NCI-H1417 treated with DMSO at 0.1 percent for 48 hours (cell line): Measurements from ENCODE around the gene ALDH1A2.
"Not testable (repeated sequence)": the region's sequence is repeated elsewhere in the genome, so short reads cannot be mapped to it uniquely, and the experiment has no call there.

ENCODE experiments used
- DNase-seq: peaks from one replicate; lab custom pipeline; 2025; lab: John Stamatoyannopoulos, UW

ALDH1A2 gene

DNA sequence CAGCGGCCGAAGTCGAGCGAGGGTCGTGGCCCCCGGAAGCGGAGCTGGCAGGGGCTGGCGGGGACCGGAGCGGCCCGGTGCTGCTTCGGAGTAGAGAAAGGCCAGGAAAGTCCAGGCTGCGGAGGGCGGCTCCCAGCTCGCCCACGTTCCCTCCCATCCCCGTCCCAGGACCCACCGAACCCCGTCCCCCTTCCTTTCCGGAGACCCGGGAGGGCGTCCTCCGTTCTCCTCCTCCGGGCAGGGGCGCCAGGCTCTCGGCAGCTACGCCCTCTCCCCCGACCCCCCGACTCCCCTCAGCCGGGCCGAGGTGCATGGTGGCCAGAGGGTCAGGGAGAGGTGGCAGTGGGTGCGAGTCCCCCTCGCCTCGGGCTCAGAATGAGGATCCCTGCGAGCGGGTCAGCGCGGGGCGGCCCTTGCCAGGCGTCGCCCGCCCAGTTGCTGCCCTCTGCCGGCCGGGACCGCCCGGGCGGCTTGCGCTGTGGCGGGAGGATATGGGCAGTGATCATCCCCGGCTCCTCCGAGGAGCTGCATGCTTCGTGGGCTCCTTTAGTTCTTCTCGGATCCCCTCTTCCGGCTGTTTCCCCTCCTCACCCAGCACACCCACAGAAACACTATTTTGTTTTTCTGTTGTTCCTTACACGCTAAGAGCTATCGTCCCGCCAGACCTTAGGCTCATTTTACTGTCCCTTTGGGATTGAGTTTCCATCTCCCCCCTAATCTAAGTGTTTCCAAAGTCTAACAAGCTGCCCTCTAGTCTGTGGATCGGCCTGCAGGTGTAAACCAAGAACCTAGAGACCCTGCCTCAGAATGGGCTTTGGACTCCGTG, 744 bp upstream of the ALDH1A2 start:
- no peak for DNase-seq

DNA sequence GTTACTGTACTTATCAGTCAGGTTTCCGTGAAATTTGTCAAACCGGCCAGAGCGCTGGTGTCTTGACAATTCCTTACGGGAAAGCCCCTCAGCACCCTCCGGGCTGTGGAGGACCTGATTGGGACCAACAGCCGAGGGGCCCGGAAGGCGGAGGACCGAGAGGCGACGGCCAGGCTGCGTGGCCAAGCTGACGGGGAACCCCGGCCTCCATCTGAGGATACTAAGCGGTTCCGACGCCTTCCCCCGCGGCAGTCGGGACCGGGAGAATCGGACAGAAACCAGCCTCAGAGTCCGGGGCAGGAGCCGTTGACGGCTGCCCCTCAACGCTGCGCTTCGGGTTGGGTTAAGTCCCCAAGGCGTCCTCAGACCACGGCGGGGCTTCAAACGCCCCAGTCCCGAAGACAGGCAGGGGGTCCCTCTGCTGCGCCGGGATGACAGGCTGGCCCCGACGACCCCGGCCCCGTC, 499 bp downstream of the ALDH1A2 start:
- no peak for DNase-seq

DNA sequence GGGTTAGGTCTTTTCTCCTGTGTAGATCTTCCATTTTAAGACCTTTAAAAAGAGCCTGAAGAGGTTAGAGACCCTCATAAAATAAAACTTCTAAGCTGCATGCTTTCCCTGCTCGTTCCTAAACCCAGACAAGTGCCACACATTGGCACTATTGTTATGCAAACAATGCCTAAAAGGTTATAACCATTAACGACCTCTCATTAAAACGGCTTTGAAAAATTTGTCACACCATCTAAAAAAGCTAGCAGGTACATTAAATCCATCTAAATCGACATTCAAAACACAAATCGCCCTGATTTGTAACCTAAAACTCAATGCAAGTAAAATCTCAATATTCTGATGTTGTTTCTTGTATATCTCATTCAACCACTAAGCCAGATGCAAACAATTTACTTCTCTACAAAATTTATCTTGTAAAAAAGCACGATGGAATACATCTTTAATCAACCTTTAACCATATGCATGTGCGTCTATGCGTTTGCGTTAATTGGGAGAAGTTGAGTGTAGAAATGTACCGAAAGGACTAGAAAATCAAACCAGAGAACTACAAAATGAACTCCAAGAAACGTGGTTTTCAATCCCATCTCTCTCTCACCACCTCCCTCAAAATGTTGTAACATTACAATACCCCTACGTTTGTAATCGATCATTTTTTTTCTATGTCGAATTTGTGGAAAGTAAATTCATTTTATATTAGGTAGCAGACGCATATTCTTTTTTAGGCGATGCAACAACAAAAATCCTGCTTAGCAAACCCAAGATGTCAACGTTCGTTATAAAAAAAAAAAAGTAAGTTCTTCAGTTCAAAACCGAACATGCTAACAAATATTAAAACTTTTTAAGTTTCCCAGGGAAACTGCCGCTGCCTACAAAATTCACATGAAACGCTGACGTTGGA, 1.2 kb downstream of the ALDH1A2 start:
- DNase-seq = no peak

DNA sequence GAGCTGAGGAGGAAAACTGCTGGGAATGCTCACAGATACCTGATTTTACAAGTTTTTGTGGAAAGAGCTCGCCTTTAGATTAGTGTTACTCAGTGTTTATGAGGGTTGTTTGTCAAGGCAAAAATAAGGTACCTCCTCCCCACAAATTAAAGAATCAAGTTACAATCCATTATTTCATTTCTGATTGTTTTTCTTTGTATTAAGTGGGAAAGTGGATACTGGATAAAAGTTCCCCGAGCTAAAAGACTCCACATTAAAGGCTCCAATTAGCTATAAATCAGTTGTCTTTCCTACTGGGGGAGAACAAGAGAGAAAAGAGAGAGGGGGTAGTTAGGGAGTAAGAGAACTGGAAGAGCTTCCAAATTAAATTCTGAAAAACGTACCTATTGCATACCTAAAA, 1.9 kb downstream of the ALDH1A2 start:
- DNase-seq = no peak

DNA sequence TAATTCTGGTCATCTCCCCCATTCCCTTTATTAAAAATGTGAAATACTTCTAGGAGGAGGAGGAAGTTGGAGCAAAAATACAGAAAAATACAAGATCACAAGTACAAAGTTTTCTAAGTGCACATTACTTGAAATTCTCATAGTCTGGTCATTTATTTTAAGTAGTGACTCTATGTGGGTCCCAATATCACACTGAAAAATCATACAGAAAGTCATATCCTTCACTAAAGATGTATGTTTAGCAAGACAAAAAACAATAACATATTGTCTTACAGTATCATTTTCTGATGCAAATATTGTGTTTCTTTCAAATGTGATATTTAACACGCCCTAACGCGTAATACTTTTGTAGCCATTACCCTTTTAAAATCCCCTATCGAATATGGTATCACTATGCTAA, 2.5 kb downstream of the ALDH1A2 start:
- DNase-seq = no peak

DNA sequence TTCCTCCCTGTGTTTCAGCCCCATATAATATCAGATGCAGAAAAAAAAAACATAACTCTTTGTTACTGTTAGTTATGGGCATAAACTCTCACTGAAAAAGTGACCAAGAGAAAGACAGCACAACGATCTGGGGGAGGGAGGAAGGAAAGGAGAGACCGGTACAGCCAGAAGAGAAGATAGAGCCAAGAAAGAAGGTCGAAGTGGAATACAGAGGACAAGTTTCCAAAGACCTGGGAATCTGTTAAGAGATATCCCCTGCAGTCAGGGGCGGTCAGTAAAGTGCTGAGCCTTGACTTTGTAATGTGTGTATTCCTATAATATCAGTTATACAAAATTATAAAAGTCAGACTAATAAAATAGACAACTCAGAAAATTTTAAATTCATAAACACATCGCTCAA, 3.3 kb downstream of the ALDH1A2 start:
- no peak for DNase-seq

DNA sequence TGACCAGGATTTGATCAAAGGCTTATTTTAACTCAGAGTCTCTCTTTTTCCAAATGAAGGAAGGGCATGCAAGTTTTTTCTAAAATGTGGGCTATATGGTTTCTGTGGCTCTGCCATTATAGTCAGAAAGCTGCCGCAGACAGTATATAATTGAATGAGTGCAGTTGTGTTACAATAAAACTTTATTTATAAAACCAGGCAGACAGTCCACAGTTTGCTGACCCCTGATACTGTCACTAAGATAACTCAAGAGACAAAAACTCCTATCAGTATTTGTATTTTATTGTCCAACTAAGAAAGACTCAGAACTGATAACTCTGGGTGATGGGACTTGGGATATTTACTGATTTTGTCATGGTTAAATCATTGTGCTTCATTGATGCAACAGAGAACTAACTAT, 4.9 kb downstream of the ALDH1A2 start:
- DNase-seq = no peak

DNA sequence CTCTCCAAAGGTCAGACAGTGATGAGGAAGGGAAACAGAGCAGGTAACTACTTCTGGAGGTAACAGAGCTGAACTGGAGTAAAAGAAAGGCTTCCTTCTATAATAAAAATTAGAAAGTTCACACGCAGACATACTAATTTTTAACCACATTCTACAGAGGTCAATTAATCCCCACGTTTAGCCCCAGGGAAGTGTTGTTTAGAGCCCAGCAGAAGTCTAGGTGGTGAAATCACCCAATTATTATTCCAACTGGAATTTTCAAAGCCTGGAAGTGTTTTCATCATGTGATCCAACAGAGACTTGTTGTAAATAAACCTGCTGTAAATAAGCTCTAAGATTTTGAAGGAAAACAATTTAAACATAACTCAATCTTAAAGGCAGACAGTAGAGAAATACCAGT, 6.8 kb downstream of the ALDH1A2 start:
- DNase-seq = no peak

DNA sequence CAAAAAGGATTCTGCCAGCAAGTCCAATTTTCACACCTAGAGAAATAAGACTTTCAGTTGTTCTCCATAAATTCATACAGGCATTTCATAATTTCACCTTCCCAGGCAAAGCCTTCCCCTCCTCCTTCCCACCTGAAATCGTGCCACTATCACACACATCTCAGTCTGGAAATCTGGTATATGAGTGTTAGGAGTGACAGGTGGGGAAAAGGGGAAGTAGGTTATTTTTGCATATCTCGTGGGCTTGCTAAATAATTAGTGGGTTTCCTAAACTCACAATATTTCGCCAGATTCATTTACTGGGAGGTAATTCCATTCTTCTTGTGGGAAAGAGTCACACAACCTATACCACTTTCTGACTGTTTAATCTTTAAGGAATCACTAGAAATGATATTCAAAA, 7.4 kb downstream of the ALDH1A2 start:
- DNase-seq = no peak

DNA sequence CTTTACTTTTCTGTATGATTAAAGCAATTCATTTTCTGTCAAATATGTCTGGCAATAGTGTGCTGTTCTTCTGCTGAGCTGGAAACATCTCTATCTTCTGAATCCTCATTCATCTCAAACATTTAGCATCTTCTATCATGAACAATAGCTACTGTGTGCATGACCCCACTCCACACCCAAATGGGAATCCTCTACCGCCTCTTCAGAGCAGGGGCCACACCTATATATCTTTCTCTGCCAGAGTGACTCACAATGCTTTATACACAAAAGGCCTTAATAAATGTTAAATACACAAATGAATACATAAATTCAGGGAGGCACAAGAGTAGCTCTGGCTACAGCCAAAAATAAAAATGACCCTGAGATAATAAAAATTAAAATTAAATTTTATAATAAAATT, 8.0 kb downstream of the ALDH1A2 start:
- DNase-seq = no peak

DNA sequence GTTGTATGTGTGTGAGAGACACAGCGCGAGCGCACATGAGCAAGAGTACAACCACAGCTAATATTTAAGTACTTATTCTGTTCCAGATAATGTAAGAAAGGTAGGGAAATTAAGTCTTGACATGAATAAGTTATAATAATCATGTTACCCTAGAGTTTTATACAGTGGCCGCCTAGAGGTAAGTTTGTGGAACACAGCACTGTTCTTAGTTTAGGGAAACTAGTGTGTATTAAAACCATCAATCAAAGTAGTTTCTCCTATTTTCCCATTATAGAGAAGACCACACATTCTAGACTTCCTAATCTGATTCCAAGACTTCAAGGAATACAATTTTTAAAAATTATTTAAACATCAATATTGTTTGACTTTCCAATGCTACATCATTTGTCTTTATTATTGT, 9.5 kb downstream of the ALDH1A2 start:
- DNase-seq = no peak

DNA sequence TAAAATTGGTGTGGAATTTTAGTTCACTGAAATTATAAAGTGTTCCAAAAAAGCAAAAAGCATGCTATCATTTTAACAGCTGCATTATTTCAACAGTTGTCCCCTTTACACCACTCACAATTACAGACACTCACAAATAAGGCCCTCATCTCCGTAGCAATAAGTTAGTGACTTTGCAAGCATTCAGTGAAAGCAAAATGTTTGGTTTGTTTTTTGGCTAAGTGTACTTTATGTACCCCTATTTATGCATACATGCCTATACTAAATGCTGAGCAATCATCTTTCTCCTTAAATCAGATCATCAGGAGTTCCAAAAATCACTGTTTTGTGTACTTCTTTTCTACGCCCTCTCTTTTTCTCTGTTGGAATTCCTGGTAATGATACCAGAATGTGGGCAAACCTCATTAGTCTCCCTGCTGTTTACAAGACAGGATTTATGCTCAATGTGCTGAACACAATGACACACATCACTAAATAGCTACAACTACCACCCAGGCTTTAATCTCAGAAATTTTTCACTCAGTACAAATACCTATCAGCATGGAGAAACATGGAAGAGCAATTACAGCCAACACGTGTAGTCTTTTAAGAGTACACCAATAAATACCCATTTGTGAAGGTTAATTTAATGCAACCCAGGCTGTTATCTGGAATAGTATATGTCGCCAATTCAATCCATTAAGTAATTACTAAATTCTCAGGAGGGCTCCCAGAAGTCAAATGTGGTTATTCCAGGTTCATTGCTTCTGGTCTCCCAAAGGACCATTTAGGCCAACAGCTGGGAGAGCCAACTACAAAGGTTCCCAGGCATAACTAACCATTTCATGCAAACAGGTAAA, 12.0 kb downstream of the ALDH1A2 start:
- peak; percentile 26 for DNase-seq

DNA sequence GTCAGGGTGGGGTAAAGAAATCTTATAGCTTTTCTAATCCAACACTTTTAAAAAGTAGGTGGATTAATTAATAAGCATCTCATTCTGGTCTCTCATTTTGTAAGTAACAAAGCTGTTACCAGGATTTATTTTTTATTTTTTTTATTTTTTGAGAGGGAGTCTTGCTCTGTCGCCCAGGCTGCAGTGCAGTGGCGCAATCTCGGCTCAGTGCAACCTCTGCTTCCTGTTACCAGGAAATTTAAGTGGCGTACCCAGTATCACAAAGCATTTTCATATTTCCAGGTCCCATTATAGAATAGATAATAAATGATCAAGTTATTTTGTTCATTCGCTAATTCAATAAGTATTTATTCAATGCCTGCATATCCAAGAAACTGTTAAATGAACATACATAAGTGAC, 13.2 kb downstream of the ALDH1A2 start:
- DNase-seq = no peak

DNA sequence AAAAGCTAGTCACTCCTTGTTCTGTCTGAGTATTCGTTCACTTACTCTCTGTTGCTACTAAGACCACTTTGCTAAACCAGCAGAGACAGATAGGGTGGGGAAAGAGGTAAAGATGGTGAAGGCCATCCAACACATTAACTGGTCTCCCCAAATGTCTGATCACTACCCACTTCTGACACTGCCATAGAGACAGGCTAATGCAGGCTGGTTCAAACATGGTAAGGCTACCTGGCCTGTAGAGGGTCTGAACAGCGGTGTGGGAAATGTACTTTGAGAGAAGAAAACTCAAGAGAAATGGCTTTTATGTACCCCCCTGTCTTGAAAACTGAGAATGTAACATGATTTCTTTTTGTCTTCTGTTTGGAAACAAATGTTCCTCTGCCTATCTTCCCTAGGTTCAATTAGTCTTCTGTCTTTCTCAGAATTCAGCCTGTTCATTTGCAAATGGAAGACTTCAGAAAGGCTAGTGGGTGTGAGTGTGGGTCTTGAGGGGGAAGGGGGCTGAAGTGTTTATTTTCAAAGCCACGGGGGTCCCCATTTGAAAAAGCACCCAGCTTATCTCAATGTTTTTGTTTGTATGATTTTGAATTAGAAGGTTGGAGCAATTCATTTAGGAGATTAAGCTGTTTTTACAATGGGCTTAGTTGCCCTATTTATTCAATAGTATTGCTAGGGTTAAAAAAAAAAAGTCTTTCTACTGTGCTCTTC, 15.8 kb downstream of the ALDH1A2 start:
- no peak for DNase-seq

DNA sequence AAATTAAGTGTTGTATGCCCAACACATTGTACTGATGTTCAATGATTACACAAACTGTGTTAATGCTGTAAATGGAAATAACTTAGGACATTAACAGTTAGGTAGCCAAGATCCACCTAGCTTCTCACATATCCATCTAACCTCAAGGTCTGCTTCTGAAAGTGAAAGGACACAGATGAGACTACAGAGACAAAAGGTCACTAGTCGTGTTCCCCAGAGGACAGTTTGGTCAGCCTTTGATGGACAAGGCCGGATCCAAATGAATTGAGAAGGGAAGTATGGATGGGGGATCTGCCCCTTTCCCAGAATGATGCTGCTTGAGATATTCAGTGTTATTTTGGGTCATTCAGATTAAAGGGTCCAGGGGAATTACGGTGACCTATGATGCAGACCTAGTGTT, 17.2 kb downstream of the ALDH1A2 start:
- DNase-seq = no peak

DNA sequence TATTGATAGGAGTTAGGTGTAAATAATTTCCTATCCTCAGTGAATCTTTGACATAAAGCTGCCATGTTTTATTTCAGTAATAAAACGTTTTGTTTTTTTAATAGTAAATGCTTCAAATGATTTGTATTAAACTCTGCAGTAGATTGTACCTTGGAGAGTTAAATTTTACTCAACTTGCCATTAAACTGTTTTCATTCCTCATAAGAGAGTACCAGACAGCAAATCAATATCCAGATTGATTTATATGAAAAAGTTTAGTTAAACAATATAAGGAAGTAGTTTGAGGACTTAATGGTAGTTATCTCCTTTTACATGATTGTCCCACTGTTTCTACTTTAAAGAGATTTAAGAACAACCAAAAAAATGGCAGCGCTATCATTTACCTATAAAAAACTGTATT, 18.4 kb downstream of the ALDH1A2 start:
- DNase-seq = no peak

DNA sequence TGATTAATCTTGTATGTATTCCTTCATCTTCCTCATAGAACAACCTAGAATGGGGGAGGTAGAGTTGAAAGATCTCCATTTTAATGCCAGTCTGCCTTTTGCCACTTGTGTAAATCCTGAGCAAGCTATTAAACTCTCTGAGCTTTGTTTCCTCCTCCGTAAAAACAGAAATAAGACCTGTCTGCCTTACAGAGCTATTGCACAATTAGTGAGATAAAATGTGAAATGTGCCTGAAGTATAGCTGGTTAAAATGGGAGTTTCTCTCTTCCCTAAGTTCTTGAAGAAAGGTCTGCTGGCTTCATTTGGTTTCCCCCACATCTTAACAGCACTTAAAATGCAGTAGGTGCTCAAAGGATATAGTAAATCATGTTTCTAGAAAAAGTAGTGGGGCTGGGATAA, 19.0 kb downstream of the ALDH1A2 start:
- no peak for DNase-seq

DNA sequence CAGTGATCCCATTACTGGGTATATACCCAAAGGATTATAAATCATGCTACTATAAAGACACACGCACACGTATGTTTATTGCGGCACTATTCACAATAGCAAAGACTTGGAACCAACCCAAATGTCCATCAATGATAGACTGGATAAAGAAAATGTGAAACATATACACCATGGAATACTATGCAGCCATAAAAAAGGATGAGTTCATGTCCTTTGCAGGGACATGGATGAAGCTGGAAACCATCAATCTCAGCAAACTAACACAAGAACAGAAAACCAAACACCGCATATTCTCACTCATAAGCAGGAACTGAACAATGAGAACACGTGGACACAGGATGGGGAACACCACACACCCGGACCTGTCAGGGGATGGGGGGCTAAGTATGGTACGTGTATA, 20.1 kb downstream of the ALDH1A2 start:
- not testable (repeated sequence) for DNase-seq

DNA sequence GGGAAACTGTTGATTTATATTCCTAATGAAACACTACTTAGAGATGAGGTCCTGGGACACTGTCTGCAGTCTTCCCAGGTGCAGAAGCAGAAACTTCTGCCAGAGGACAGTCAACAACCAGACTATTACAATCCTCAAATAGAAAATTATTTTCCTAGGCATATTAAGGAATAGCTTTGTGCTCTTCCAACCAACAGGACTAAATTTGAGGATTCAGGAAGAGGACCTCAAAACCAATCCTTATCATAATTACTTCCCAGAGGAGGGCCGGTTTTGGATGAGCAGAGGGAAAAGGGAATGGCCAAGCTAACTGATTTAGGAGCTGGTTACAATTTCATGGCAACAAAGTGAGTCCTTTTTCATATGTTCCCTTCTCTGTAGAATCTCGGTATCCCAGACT, 21.0 kb downstream of the ALDH1A2 start:
- no peak for DNase-seq

DNA sequence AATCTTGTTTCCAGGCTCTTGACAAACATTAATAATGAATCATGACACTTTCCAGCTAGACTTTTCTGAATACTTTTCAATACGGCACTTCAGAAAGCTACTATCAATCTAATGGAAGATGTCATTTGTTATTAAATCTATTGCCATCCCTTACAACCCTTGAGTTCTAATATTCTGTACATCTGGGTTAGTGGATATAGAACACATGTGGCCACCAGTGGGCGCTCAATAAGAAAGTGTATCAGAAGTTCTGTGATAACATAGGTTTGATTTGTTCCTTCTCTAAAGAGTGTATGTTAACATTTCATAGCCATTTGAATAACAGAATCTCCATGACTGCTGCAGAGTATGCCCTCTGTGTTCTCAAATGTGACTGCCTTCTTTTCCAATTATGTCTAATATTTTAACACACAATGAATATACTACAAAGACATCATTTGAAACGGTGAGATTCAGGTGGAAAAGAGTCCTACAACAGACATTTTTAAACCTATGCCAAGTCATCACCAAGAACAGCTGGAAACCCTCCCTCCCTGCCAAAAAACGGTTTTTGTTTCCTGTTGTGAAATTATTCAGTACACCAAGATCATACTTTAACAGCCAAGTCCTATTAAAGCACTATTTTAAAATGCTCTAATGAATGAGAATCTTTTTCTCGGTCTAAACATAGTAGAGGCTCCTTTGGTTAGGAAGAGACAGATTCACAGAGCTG, 22.2 kb downstream of the ALDH1A2 start:
- DNase-seq = no peak

DNA sequence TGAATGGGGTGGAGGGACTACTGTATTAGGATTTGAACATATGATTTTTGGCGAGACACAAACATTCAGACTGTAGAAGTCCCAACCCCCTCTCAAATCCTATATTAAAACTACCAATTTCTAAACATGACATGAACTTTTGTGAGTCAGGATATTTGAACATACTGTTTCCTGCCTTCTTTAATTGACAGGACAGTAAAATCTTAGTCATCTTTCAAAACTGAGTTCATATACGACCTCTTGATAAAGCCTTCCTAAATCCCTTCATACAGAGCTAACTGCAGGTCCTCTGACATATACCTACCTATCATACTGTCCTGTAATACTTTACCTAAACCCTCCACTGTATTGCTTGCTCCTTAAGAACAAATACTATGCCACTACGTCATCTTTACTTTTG, 23.5 kb downstream of the ALDH1A2 start:
- no peak for DNase-seq
